SK-N-SH (cell line): ENCODE data around the gene DIS3L. TPM values are rescaled to one million over a fixed set of nuclear protein-coding genes. Genes with fewer than 3 reads are reported as not detected.

Experiments used
- CTCF ChIA-PET: fragments of 300-600, 350-600 bp; formaldehyde crosslinking; extraction: SDS; loops from one replicate; lab custom pipeline; 2021; lab: Yijun Ruan, JAX
- POLR2A ChIA-PET: fragments of 350-600 bp; sonication (Branson Sonifier 250); formaldehyde crosslinking; extraction: SDS; loops from one replicate; lab custom pipeline; 2020; ENCODE audit warnings: antibody characterized with exemption, inconsistent platforms; lab: Yijun Ruan, JAX
- DNase-seq: peaks from one replicate; pipeline ENCODE4 v3.0.0; 2012
- H2AFZ ChIP-seq: fragments of 200-600 bp; sonication (generic); 2 replicates; pipeline ENCODE4 v1.8.1; 2016; ENCODE audit warnings: antibody characterized with exemption, mild to moderate bottlenecking, low read depth
- H3F3A ChIP-seq: fragments of 200-600 bp; sonication (generic); replicated peaks from 2 replicates; pipeline ENCODE3; 2016; ENCODE audit warnings: antibody characterized with exemption, mild to moderate bottlenecking; ENCODE audit not compliant: insufficient read depth
- H3K27ac ChIP-seq, 2 experiments: fragments of 200-500 bp in 1 of 2; fragments of 200-600 bp in 1 of 2; sonication (Bioruptor generic) in 1 of 2; sonication (generic), shearing (Covaris generic) in 1 of 2; 2 replicates each; pipeline versions ENCODE4 v1.5.1 to v1.6.1; 2014 to 2016; ENCODE audit warnings: low read depth in 2 of 2, inconsistent platforms in 1 of 2, low read length in 1 of 2, mild to moderate bottlenecking in 1 of 2, mixed read lengths in 1 of 2
- H3K27me3 ChIP-seq: fragments of 200-600 bp; sonication (generic), shearing (Covaris generic); 2 replicates; pipeline ENCODE4 v1.6.1; 2016; ENCODE audit warnings: mixed run types; ENCODE audit not compliant: insufficient read depth
- H3K36me3 ChIP-seq, 2 experiments: fragments of 200-500 bp in 1 of 2; fragments of 200-600 bp in 1 of 2; sonication (Bioruptor generic) in 1 of 2; sonication (generic) in 1 of 2; replicated peaks in 1 of 2; 2 replicates each; pipeline versions ENCODE3 to v1.5.1; 2014 to 2016; ENCODE audit warnings: low read length in 1 of 2, mild to moderate bottlenecking in 1 of 2; ENCODE audit not compliant: insufficient read depth in 2 of 2, control insufficient read depth in 1 of 2
- H3K4me1 ChIP-seq, 2 experiments: fragments of 200-500 bp in 1 of 2; fragments of 200-600 bp in 1 of 2; sonication (Bioruptor generic) in 1 of 2; sonication (generic), shearing (Covaris generic) in 1 of 2; 2 replicates each; pipeline versions ENCODE4 v1.5.1 to v1.6.1; 2014 to 2016; ENCODE audit warnings: low read depth in 1 of 2, low read length in 1 of 2, mixed run types in 1 of 2; ENCODE audit not compliant: insufficient read depth in 2 of 2, control insufficient read depth in 1 of 2
- H3K4me2 ChIP-seq: fragments of 200-600 bp; sonication (generic), shearing (Covaris generic); 2 replicates; pipeline ENCODE4 v1.6.1; 2017; ENCODE audit warnings: mixed run types
- H3K4me3 ChIP-seq, 2 experiments: fragments of 200-500 bp in 1 of 2; fragments of 200-600 bp in 1 of 2; sonication (Bioruptor generic) in 1 of 2; sonication (generic), shearing (Covaris generic) in 1 of 2; 2 replicates each; pipeline versions ENCODE4 v1.5.1 to v1.8.1; 2014 to 2016; ENCODE audit warnings: low read depth in 2 of 2, inconsistent platforms in 1 of 2, low read length in 1 of 2, mild to moderate bottlenecking in 1 of 2, mixed read lengths in 1 of 2, moderate library complexity in 1 of 2
- H3K79me2 ChIP-seq: fragments of 200-600 bp; sonication (generic); 2 replicates; pipeline ENCODE4 v1.8.1; 2017; ENCODE audit warnings: mild to moderate bottlenecking; ENCODE audit not compliant: insufficient read depth
- H3K9ac ChIP-seq: fragments of 200-600 bp; sonication (generic); 2 replicates; pipeline ENCODE4 v1.6.1; 2017; ENCODE audit warnings: mixed run types
- H3K9me2 ChIP-seq: fragments of 200-600 bp; sonication (generic); 2 replicates; pipeline ENCODE4 v1.6.1; 2017; ENCODE audit warnings: mixed run types
- H3K9me3 ChIP-seq: fragments of 200-600 bp; sonication (generic); 2 replicates; pipeline ENCODE4 v1.6.1; 2017; ENCODE audit warnings: mixed run types, mild to moderate bottlenecking, moderate library complexity
- H4K20me1 ChIP-seq: fragments of 200-600 bp; sonication (generic); 2 replicates; pipeline ENCODE4 v1.6.1; 2017; ENCODE audit warnings: mild to moderate bottlenecking, mixed run types; ENCODE audit not compliant: insufficient read depth
- CHD2 ChIP-seq: fragments of 150-350 bp; IDR thresholded peaks from 2 replicates; pipeline ENCODE4 v1.6.1; 2018; ENCODE audit warnings: low read length; ENCODE audit not compliant: partially characterized antibody
- CTCF ChIP-seq: fragments of 200-600 bp; sonication (generic); IDR thresholded peaks from 2 replicates; pipeline ENCODE4 v1.6.1; 2017; ENCODE audit warnings: antibody characterized with exemption, mild to moderate bottlenecking, moderate library complexity
- ELF1 ChIP-seq: IDR thresholded peaks from 2 replicates; pipeline ENCODE4 v1.4.0; 2012
- EP300 ChIP-seq, 2 experiments: IDR thresholded peaks; 2 replicates each; pipeline versions ENCODE4 v1.4.0 to v1.6.1; 2012; ENCODE audit warnings: borderline replicate concordance in 1 of 2, low read depth in 1 of 2, low read length in 1 of 2
- FOXM1 ChIP-seq: IDR thresholded peaks from 2 replicates; pipeline ENCODE4 v1.4.0; 2012; ENCODE audit warnings: low read depth, mild to moderate bottlenecking
- GATA2 ChIP-seq: sonication (generic); formaldehyde crosslinking; IDR thresholded peaks from 2 replicates; pipeline ENCODE4 v1.5.0; 2020; ENCODE audit warnings: mild to moderate bottlenecking, missing genetic modification reagents
- JUND ChIP-seq: IDR thresholded peaks from 2 replicates; pipeline ENCODE4 v1.4.0; 2012
- MEF2A ChIP-seq: IDR thresholded peaks from 2 replicates; pipeline ENCODE4 v1.4.0; 2012; ENCODE audit warnings: low read depth, borderline replicate concordance
- MXI1 ChIP-seq: IDR thresholded peaks from 2 replicates; pipeline ENCODE4 v1.6.1; 2012; ENCODE audit warnings: mild to moderate bottlenecking, low read depth, low read length, improper control_type of control experiment
- NFIC ChIP-seq: IDR thresholded peaks from 2 replicates; pipeline ENCODE4 v1.4.0; 2012; ENCODE audit warnings: borderline replicate concordance
- RCOR1 ChIP-seq: fragments of 150-350 bp; IDR thresholded peaks from 2 replicates; pipeline ENCODE4 v1.6.1; 2017; ENCODE audit warnings: antibody characterized with exemption, low read length
- SIN3A ChIP-seq: IDR thresholded peaks from 2 replicates; pipeline ENCODE4 v1.6.1; 2012; ENCODE audit warnings: low read depth, mild to moderate bottlenecking, low read length, moderate library complexity, borderline replicate concordance
- SMC3 ChIP-seq: IDR thresholded peaks from 2 replicates; pipeline ENCODE4 v1.6.1; 2012; ENCODE audit warnings: low read depth, low read length, improper control_type of control experiment
- TAF1 ChIP-seq: IDR thresholded peaks from 2 replicates; pipeline ENCODE4 v1.6.1; 2012; ENCODE audit warnings: low read depth, mild to moderate bottlenecking, low read length, moderate library complexity, borderline replicate concordance
- WGBS: methylation state at CpG from one replicate; pipeline ENCODE4 v1.1.6; 2017; ENCODE audit warnings: low lambda C conversion rate; 5-methylcytosine and 5-hydroxymethylcytosine counted together
- polyA plus RNA-seq, 3 experiments: library from polyadenylated mRNA; depleted of rRNA; stranded (reverse); fragments of >200 nt; gene quantifications; 2 replicates each; pipeline ENCODE4 v1.2.3, GENCODE V29; 2012
- TF ChIP-seq, protein P1 (sequence below): IDR thresholded peaks from 2 replicates; pipeline ENCODE4; 2012
- TF ChIP-seq, protein P2 (sequence below): IDR thresholded peaks from 2 replicates; pipeline ENCODE4 v1.4.0; 2012; ENCODE audit warnings: low read depth, borderline replicate concordance
- TF ChIP-seq, protein P3 (sequence below): IDR thresholded peaks from 2 replicates; pipeline ENCODE4 v1.4.0; 2012; ENCODE audit warnings: low read depth

Gene DIS3L
- polyA plus RNA-seq, 1 of the 3 experiments (the other 2 are of a cell fraction) = 11.5 TPM

GRCh38 chr15:66298803-66299251 lies 5.5 kb downstream of the DIS3L start:
- H2AFZ ChIP-seq = no peak overlapping the region
- ChIA-PET CTCF (interaction anchor here (1.0 to 1.8 kb wide), 2 partner anchors 23 to 199 kb away, joined by 3 to 6 read pairs; partner anchors contain the start of gene SNAPC5), POLR2A (no interaction called here)
- H3K9ac ChIP-seq = no peak overlapping the region
- no peaks in the 10 kb centered on the region for H3K9me2 ChIP-seq
- TF ChIP-seq SMC3 (no peak), MXI1 (peak; percentile 55; the same call in 1 of the 2 replicates), ELF1 (no peak), FOXM1 (no peak), NFIC (no peak), CTCF (no peak), JUND (no peak), RCOR1 (0 out of 2 replicates have a peak, but pooled peaks have one; percentile 48), TAF1 (no peak), EP300 (IDR thresholded peaks at IDR 0.05; ENCODE audit: borderline replicate concordance in 1 of 2, low read depth in 1 of 2, low read length in 1 of 2) (0 out of 4 replicates have a peak, but pooled peaks of 1 of the 2 experiments have one; percentile 23), GATA2 (CRISPR knock-in tag) (peak; percentile 30; the same call in 1 of the 2 replicates), MEF2A (no peak), SIN3A (no peak), CHD2 (peak; percentile 24)
- TF ChIP-seq, protein P1, sequence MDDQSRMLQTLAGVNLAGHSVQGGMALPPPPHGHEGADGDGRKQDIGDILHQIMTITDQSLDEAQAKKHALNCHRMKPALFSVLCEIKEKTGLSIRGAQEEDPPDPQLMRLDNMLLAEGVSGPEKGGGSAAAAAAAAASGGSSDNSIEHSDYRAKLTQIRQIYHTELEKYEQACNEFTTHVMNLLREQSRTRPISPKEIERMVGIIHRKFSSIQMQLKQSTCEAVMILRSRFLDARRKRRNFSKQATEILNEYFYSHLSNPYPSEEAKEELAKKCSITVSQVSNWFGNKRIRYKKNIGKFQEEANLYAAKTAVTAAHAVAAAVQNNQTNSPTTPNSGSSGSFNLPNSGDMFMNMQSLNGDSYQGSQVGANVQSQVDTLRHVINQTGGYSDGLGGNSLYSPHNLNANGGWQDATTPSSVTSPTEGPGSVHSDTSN = no peak
- TF ChIP-seq, protein P2, sequence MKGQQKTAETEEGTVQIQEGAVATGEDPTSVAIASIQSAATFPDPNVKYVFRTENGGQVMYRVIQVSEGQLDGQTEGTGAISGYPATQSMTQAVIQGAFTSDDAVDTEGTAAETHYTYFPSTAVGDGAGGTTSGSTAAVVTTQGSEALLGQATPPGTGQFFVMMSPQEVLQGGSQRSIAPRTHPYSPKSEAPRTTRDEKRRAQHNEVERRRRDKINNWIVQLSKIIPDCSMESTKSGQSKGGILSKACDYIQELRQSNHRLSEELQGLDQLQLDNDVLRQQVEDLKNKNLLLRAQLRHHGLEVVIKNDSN = no peak
- TF ChIP-seq, protein P3, sequence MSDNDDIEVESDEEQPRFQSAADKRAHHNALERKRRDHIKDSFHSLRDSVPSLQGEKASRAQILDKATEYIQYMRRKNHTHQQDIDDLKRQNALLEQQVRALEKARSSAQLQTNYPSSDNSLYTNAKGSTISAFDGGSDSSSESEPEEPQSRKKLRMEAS = no peak
- peaks cover 21% of the 10 kb centered on the region for H3K79me2 ChIP-seq
- H3K4me1 ChIP-seq = peaks cover 9 to 19% of the 10 kb centered on the region in 2 experiments; a peak in 3 of 4 replicates
- peaks cover 21% of the 10 kb centered on the region for H3F3A ChIP-seq
- whole genome bisulfite sequencing = 69% methylated on average over 4 of the region's 4 CpGs
- no peaks in the 10 kb centered on the region for H4K20me1 ChIP-seq
- no peak overlapping the region for H3K4me2 ChIP-seq
- no peak overlapping the region for H3K4me3 ChIP-seq
- H3K27me3 ChIP-seq = no peaks in the 10 kb centered on the region
- H3K27ac ChIP-seq = peak overlapping the region in 1 of 2 experiments; percentile 67; a peak in 2 of 4 replicates
- no peaks in the 10 kb centered on the region for H3K9me3 ChIP-seq
- peaks cover 0 to 9% of the 10 kb centered on the region in 2 experiments for H3K36me3 ChIP-seq
- DNase-seq = peak; percentile 61
